Endodermal cell (in vitro differentiated cells): ENCODE measurements around the gene BSN. TPM values are rescaled to one million over a fixed set of nuclear protein-coding genes. Genes with fewer than 3 reads are reported as not detected.

Experiments used
- DNase-seq: peaks from one replicate; pipeline ENCODE4 v3.0.0-alpha.2; 2017
- H3K27ac ChIP-seq: 2 replicates; pipeline ENCODE4 v1.5.1; 2013; ENCODE audit warnings: mild to moderate bottlenecking, low read depth, low read length, moderate library complexity
- H3K27me3 ChIP-seq: 2 replicates; pipeline ENCODE4 v1.6.1; 2013; ENCODE audit warnings: mild to moderate bottlenecking, low read length, moderate library complexity; ENCODE audit not compliant: insufficient read depth, control insufficient read depth, poor library complexity, severe bottlenecking
- H3K36me3 ChIP-seq: 2 replicates; pipeline ENCODE4 v1.7.0; 2013; ENCODE audit warnings: mild to moderate bottlenecking, low read length, moderate library complexity; ENCODE audit not compliant: control insufficient read depth, insufficient read depth
- H3K4me1 ChIP-seq: one replicate; pipeline ENCODE4 v1.7.0; 2013; ENCODE audit warnings: low read length; ENCODE audit not compliant: control insufficient read depth, insufficient read depth
- H3K4me3 ChIP-seq: 2 replicates; pipeline ENCODE4 v1.5.1; 2013; ENCODE audit warnings: mild to moderate bottlenecking, low read length, moderate library complexity
- H3K9ac ChIP-seq: 2 replicates; pipeline ENCODE4 v1.6.1; 2013; ENCODE audit warnings: mild to moderate bottlenecking, low read length, moderate library complexity; ENCODE audit not compliant: poor library complexity, severe bottlenecking; ENCODE audit errors: extremely low read depth
- H3K9me3 ChIP-seq: 2 replicates; pipeline ENCODE4 v1.6.1; 2013; ENCODE audit warnings: mild to moderate bottlenecking, low read length, moderate library complexity; ENCODE audit not compliant: control insufficient read depth
- H3K27ac Mint-ChIP-seq: 2 replicates; pipeline ENCODE4 v1.8.0; 2020; ENCODE audit warnings: mixed read lengths
- H3K27me3 Mint-ChIP-seq: 2 replicates; pipeline ENCODE4 v1.8.0; 2021; ENCODE audit warnings: mild to moderate bottlenecking, mixed read lengths; ENCODE audit not compliant: insufficient read depth
- H3K36me3 Mint-ChIP-seq: 2 replicates; pipeline ENCODE4 v1.8.0; 2020; ENCODE audit warnings: low read depth, mixed read lengths
- H3K4me1 Mint-ChIP-seq: 2 replicates; pipeline ENCODE4 v1.8.0; 2020; ENCODE audit warnings: mixed read lengths
- H3K4me3 Mint-ChIP-seq: 2 replicates; pipeline ENCODE4 v1.8.0; 2020; ENCODE audit warnings: mild to moderate bottlenecking, moderate library complexity, mixed read lengths
- H3K9me3 Mint-ChIP-seq: 2 replicates; pipeline ENCODE4 v1.8.0; 2020; ENCODE audit warnings: mild to moderate bottlenecking, mixed read lengths
- WGBS, 2 experiments: methylation state at CpG; one replicate each; pipeline versions ENCODE4 v1.1.5 to v1.1.7; 2013; ENCODE audit warnings: missing lambda C conversion rate in 2 of 2, mixed read lengths in 1 of 2; ENCODE audit not compliant: insufficient coverage in 1 of 2, insufficient read length in 1 of 2; 5-methylcytosine and 5-hydroxymethylcytosine counted together
- total RNA-seq, 2 donors: library from RNA; stranded (reverse); fragmentation: NEBNext Ultra II Directional in 1 of 2; extraction: Animal tissue kit (Norgen Biotek cat#: 25700) in 1 of 2; gene quantifications; 2 replicates in 1 of 2; 3 replicates in 1 of 2; pipeline ENCODE4 v1.2.1, GENCODE V29; 2021
- TF ChIP-seq, protein P1 (sequence below): fragments of 200-600 bp; sonication (generic); conservative IDR thresholded peaks from 2 replicates; pipeline ENCODE4 v1.5.0; 2021; ENCODE audit warnings: antibody characterized with exemption, mild to moderate bottlenecking

The BSN gene
- total RNA-seq, 2 donors from 2014 or later, result 2.4 to 2.5 TPM

DNA sequence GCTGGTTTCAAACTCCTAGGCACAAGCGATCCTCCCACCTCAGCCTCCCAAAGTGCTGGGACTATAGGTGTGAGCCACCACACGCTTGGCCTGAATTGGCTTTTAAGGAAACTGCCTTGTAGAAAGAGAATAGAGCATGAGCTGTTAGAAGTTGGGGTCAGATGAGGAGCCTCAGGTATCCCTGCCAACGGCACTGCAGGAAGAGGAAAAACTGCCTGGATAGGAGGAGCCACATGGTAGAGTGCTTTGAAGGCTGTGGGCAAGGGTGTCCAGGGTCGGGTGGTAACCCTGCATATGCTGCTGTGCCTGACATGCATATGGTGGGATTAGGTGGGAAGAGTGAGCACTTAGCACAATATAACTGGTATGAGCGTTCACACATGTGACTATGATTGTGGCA lies 55.0 kb downstream of the BSN start:
- WGBS, 2 experiments, result 86 to 90% methylated on average over 3 to 5 of the region's 5 CpGs
- DNase-seq, result no peak
- no peaks in the 10 kb centered on the region for H3K27me3 Mint-ChIP-seq
- Histone ChIP-seq H3K27ac (no peak overlapping the region), H3K9ac (no peak overlapping the region), H3K4me1 (no peaks in the 10 kb centered on the region), H3K4me3 (no peak overlapping the region), H3K36me3 (no peaks in the 10 kb centered on the region), H3K27me3 (no peaks in the 10 kb centered on the region), H3K9me3 (no peaks in the 10 kb centered on the region)
- no peaks in the 10 kb centered on the region for H3K4me1 Mint-ChIP-seq
- no peak overlapping the region for H3K4me3 Mint-ChIP-seq
- H3K9me3 Mint-ChIP-seq, result peaks cover 4% of the 10 kb centered on the region
- TF ChIP-seq, protein P1, sequence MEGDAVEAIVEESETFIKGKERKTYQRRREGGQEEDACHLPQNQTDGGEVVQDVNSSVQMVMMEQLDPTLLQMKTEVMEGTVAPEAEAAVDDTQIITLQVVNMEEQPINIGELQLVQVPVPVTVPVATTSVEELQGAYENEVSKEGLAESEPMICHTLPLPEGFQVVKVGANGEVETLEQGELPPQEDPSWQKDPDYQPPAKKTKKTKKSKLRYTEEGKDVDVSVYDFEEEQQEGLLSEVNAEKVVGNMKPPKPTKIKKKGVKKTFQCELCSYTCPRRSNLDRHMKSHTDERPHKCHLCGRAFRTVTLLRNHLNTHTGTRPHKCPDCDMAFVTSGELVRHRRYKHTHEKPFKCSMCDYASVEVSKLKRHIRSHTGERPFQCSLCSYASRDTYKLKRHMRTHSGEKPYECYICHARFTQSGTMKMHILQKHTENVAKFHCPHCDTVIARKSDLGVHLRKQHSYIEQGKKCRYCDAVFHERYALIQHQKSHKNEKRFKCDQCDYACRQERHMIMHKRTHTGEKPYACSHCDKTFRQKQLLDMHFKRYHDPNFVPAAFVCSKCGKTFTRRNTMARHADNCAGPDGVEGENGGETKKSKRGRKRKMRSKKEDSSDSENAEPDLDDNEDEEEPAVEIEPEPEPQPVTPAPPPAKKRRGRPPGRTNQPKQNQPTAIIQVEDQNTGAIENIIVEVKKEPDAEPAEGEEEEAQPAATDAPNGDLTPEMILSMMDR, result no peak
- H3K36me3 Mint-ChIP-seq, result peaks cover 2% of the 10 kb centered on the region
- no peak overlapping the region for H3K27ac Mint-ChIP-seq

DNA sequence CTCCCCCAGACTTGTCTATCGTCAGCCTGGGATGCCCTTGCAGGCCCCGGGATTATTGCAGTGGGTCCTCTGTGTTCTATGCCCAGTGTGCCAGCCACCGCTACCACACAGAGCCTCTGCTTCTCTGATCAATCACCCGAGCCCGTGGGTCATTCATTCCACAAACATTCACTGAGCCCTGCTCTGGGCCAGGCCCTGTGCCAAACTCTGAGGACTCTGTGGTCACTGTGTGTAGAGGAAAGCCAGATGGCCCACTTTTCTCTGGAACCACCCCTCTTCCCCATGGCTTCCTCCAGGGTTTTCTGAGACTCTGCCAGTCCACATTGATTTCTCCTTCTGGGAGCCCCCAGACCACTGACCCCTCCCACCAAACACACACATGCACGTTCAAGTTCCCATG lies 55.5 kb downstream of the BSN start:
- H3K27ac ChIP-seq, result no peak overlapping the region
- no peak for DNase-seq
- no peaks in the 10 kb centered on the region for H3K27me3 ChIP-seq
- H3K9ac ChIP-seq, result no peak overlapping the region
- Mint-ChIP-seq H3K4me1 (no peaks in the 10 kb centered on the region), H3K27ac (no peak overlapping the region), H3K4me3 (no peak overlapping the region), H3K27me3 (no peaks in the 10 kb centered on the region), H3K36me3 (peaks cover 2% of the 10 kb centered on the region), H3K9me3 (peaks cover 4% of the 10 kb centered on the region)
- H3K36me3 ChIP-seq, result no peaks in the 10 kb centered on the region
- WGBS, 2 experiments, result 80 to 94% methylated on average over 1 to 5 of the region's 6 CpGs
- H3K9me3 ChIP-seq, result no peaks in the 10 kb centered on the region
- no peak overlapping the region for H3K4me3 ChIP-seq
- H3K4me1 ChIP-seq, result no peaks in the 10 kb centered on the region
- TF ChIP-seq, protein P1, result no peak

DNA sequence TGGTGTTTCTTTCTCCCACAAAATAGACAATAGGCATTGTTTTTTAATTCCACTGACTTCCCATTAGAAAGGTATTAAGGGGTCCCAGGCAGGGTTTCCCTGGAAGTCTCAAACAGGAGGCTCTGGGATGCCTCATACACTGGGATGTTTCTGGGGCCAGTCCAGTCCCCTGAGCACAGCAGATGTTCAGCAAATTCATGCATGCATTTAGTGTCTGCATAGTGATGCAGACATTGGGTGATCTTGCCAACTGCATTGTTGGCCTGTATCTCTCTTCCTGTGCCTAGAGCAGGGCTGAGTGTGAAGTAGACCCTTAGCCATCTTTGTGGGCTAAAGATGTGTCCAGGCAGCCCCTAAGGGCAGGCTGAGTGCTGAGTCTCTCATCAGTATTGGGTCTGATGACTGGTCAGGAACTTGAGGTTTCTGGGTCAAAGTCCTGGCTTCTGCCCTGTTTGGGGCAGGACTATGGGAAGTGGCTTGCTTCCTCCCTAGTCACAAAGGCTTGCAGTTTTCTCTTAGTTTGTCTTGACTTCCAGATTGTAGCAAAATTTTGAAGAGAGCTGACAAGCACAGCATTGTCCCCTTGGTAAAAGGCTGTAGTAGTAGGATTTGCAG lies 56.5 kb downstream of the BSN start:
- Histone ChIP-seq H3K4me1 (no peaks in the 10 kb centered on the region), H3K9ac (no peak overlapping the region), H3K27ac (no peak overlapping the region), H3K4me3 (no peak overlapping the region), H3K36me3 (no peaks in the 10 kb centered on the region), H3K27me3 (no peaks in the 10 kb centered on the region), H3K9me3 (no peaks in the 10 kb centered on the region)
- Mint-ChIP-seq H3K27me3 (no peaks in the 10 kb centered on the region), H3K27ac (no peak overlapping the region), H3K36me3 (peaks cover 2% of the 10 kb centered on the region), H3K9me3 (peaks cover 4% of the 10 kb centered on the region), H3K4me3 (no peak overlapping the region), H3K4me1 (no peaks in the 10 kb centered on the region)
- TF ChIP-seq, protein P1, result no peak
- DNase-seq, result peak; percentile 9
